ENCODE results near the gene CADM1.

GRCh38 chr11:115188188-115188897, 315.9 kb downstream of the CADM1 start:
- TF ChIP-seq CTCF (conservative IDR thresholded peaks at IDR 0.05; ENCODE audit: low read length) = no peak
- no peak for TF ChIP-seq EZH2phosphoT487 (IDR thresholded peaks at IDR 0.05; ENCODE audit: borderline replicate concordance, low read depth, low read length)
